RWPE1 (cell line): ENCODE results near the gene KIF6.

ENCODE experiments used
- CTCF ChIA-PET: fragments of 350-600 bp; sonication (Branson Sonifier 250); formaldehyde crosslinking; extraction: SDS; loops from one replicate; lab custom pipeline; 2021; lab: Yijun Ruan, JAX
- POLR2A ChIA-PET: fragments of 400-600 bp; formaldehyde crosslinking; extraction: SDS; loops from one replicate; lab custom pipeline; 2020; ENCODE audit warnings: antibody characterized with exemption; ENCODE audit not compliant: low non-redundant PET; lab: Yijun Ruan, JAX
- DNase-seq: peaks from one replicate; pipeline ENCODE4 v3.0.0; 2012; ENCODE audit warnings: low spot score
- H3K27ac ChIP-seq: fragments of 450-650 bp; 2 replicates; pipeline ENCODE4 v1.5.1; 2017
- TF ChIP-seq, protein P1 (sequence below): fragments of 450-650 bp; conservative IDR thresholded peaks from 2 replicates; pipeline ENCODE4 v1.5.1; 2017; ENCODE audit warnings: low read depth, mild to moderate bottlenecking

Gene KIF6

DNA sequence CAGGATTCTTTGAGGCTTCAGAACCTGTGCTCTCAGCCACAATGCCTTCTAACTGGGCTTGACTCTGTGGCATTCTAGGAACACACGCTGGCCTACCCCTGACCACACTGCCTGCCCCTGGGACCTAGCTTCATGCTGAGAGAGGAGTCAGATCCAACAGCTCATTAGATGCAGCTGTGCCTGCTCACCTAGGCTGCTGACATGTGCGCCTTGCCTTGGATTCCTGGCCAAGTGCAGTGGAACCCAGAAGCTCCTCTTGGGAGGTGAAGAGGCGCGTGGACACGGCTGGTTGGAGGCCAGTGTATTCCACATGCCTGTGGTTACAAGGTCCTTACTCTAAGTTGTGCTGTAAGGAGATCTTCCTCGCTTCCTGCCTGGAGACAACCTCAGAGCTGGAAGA lies 378.0 kb downstream of the KIF6 start:
- CTCF ChIA-PET, result interaction anchor here (0.5 to 0.7 kb wide), 3 partner anchors 15 to 1725 kb away, joined by 3 to 4 read pairs (median 3); partner anchors contain the start of gene OARD1
- TF ChIP-seq, protein P1, sequence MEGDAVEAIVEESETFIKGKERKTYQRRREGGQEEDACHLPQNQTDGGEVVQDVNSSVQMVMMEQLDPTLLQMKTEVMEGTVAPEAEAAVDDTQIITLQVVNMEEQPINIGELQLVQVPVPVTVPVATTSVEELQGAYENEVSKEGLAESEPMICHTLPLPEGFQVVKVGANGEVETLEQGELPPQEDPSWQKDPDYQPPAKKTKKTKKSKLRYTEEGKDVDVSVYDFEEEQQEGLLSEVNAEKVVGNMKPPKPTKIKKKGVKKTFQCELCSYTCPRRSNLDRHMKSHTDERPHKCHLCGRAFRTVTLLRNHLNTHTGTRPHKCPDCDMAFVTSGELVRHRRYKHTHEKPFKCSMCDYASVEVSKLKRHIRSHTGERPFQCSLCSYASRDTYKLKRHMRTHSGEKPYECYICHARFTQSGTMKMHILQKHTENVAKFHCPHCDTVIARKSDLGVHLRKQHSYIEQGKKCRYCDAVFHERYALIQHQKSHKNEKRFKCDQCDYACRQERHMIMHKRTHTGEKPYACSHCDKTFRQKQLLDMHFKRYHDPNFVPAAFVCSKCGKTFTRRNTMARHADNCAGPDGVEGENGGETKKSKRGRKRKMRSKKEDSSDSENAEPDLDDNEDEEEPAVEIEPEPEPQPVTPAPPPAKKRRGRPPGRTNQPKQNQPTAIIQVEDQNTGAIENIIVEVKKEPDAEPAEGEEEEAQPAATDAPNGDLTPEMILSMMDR, result no peak
- POLR2A ChIA-PET, result no interaction called here
- no peak overlapping the region for H3K27ac ChIP-seq
- DNase-seq, result no peak

DNA sequence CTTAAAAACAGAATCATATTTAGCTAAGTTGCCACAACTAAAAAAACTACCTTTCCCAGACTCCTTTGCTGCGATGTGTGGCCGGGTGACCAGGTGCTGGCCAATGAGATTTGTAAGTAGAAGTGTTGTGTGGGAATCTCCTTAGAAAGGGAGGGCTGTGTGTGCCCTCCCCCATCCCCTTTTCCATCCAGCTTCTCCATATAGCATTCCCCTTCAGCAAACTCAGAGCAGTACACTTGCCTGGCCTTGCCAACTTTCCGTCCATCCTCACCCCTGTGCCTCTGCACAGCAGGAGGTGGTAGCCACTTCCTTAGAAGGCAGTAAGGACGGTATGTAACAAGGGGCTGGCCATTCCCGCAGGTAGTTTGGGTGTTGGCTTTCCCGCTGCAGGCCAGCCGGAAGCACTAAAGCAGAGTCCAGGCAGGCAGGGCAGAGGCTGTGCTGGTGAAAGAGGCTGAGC lies 380.4 kb downstream of the KIF6 start:
- ChIA-PET CTCF (no interaction called here), POLR2A (no interaction called here)
- H3K27ac ChIP-seq, result no peak overlapping the region
- TF ChIP-seq, protein P1, result no peak
- no peak for DNase-seq

GRCh38 chr6:39343396-39343870 lies 381.8 kb downstream of the KIF6 start:
- ChIA-PET POLR2A (no interaction called here), CTCF (no interaction called here)
- no peak overlapping the region for H3K27ac ChIP-seq
- TF ChIP-seq, protein P1, result no peak
- no peak for DNase-seq

DNA sequence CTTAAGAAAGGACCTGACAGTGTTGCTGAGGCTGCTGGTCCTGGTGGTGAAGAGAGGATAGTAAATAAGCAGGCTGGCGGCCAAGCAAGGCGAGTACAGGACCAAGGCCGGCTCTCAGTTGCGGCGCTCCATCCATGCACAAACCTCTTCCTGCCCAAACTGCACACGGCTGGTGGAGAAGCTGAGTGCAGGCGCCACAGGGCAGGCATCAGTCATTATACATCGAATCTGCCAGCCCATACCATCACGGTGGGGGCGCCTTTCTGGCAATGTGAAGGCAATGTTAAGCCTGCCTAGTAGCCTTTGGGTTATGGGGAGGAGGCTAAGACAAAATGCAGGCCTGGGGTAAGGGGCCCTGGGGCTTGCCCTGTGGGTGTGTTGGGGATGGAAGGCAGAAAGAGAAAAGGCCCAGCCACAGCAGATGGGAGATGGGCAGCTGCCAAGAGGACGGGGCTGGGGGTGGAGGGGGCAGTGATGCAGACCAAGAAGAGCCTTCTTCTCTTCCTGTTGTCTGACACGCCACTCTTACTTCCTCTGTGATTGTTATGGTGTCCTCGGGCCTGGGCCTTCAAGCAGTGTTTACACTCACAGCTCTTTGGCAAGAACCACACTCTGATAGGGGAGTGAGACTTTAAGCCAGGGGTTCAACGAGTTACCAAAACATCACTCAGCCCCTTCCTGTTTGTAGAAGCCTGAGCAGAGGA lies 382.4 kb downstream of the KIF6 start:
- POLR2A ChIA-PET, result no interaction called here
- TF ChIP-seq, protein P1, result no peak
- no peak for DNase-seq
- CTCF ChIA-PET, result no interaction called here
- H3K27ac ChIP-seq, result no peak overlapping the region

DNA sequence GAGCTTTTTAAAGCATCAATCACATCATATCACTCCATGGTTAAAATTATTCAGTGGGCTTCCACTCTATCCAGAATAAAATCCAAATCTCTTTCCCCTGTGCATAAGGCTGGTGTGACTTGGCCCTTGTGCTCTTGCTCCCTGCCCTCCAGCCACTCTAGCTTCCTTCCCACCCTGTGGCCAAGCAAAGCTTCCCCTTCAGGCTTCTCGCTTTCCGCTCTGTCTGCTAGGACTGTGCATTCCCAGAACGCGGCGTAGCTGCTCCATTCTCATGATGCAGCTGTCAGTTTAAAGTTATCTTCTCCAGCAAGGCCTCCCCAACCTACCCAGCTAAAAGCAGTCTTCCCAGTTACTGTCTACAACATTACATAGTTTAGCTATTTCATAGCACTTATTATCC lies 383.3 kb downstream of the KIF6 start:
- CTCF ChIA-PET, result no interaction called here
- no peak for DNase-seq
- POLR2A ChIA-PET, result no interaction called here
- no peak overlapping the region for H3K27ac ChIP-seq
- TF ChIP-seq, protein P1, result no peak

- TF ChIP-seq, protein P1, result no peak
- ChIA-PET POLR2A (no interaction called here), CTCF (interaction anchor here (0.6 to 0.7 kb wide), 2 partner anchors 368 to 1074 kb away, joined by 3 to 5 read pairs; no protein-coding TSS in a partner anchor)
- H3K27ac ChIP-seq, result no peak overlapping the region
- no peak for DNase-seq
Measured at GRCh38 chr6:39341352-39341751, 383.9 kb downstream of the KIF6 start.
